HG03066 (cell line): ENCODE measurements around the gene OR1F1.
"Not testable (repeated sequence)": the region's sequence is repeated elsewhere in the genome, so short reads cannot be mapped to it uniquely, and the experiment has no call there.

Experiments used
- ATAC-seq: cut with Tn5 transposase; IDR thresholded peaks from one replicate; pipeline ENCODE4 v1.9.1; 2021; ENCODE audit warnings: low read depth; ENCODE audit not compliant: unreplicated experiment

OR1F1 gene

DNA sequence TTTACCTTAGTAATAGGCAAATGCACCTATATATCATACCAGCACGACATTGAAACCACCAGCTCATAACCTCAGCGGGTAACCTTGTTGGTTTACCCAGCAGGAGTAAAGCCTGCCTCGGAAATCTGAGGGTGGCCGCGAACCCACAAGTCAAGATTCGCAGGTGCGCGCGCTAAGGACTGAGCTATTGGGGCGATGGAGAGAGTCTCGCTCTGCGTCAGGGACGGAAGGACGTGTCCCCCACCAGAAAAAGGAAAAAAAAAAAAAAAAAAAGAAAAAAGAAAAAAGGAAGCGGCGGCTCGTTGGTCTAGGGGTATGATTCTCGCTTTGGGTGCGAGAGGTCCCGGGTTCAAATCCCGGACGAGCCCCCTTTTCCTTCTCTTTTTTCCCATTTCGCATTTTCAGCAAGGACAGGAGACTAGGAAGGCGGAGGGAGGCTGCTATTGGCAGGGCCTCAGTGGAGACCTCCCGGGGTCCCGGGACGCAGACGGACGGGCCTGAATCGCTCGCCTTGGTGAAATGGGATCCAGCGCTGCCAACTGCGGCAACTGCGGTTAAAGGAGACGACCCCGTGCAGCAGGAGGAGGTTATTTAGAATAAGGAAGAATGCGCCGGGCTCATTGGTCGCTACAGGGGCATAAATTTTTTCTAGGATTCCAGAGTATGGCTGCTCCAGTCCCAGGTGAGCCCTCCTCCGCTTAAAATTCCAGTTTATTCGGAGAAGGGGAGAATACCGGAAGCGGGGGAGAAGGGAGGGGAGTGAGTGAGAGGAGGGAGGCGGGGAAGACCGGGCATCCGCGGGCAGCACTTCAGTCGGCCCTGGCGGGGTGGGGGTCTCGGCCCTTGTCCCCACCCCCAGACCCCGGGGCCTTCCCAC lies at the start of gene OR1F1:
OR1F1 (plus strand) TSS at position 407 of the 877 bp plus-strand sequence.
- no peak for ATAC-seq

GRCh38 chr16:3138342-3138741 lies 49.7 kb upstream of the OR1F1 start:
- ATAC-seq, result no peak

DNA sequence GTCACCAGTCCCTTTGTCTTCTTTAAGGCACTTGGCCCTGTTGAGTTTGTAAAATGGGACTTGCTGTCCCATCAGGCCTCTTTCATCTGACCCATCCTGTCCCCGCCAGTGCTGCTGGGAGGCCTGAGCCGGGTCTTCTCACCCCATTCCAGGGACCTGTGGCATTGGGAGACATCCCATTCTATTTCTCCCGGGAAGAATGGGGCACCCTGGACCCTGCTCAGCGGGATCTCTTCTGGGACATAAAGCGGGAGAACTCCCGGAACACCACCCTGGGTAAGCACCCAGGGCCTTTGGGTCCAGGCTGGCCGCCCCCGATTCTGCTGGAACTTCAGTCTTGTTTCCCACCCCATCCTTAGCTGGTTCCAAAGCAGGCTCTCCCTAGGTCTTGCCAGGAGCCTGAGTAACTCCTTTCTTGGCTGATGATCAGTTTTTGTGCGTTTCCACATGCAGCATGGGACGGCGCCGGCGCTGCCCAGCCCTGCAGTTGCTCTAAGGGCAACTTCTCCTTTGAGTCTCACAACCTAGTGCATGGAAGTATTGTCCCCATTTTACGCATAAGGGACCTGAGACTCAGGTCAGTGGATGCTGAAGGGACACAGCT lies 49.1 kb upstream of the OR1F1 start:
- no peak for ATAC-seq

DNA sequence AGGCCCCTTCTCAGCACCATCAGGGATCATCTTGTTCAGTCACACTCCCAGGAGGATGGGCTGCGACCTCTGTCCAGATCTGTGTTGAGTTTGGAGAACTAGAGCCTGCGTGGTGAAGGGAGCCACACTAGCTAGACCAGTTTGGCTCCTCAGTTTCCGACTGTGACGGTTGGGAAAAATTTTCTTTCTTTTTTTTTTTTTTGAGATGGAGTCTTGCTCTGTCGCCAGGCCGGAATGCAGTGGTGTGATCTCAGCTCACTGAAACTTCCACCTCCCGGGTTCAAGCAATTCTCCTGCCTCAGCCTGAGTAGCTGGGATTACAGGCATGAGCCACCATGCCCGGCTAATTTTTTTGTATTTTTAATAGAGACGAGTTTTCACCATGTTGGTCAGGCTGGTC lies 48.4 kb upstream of the OR1F1 start:
- ATAC-seq, result not testable (repeated sequence)

DNA sequence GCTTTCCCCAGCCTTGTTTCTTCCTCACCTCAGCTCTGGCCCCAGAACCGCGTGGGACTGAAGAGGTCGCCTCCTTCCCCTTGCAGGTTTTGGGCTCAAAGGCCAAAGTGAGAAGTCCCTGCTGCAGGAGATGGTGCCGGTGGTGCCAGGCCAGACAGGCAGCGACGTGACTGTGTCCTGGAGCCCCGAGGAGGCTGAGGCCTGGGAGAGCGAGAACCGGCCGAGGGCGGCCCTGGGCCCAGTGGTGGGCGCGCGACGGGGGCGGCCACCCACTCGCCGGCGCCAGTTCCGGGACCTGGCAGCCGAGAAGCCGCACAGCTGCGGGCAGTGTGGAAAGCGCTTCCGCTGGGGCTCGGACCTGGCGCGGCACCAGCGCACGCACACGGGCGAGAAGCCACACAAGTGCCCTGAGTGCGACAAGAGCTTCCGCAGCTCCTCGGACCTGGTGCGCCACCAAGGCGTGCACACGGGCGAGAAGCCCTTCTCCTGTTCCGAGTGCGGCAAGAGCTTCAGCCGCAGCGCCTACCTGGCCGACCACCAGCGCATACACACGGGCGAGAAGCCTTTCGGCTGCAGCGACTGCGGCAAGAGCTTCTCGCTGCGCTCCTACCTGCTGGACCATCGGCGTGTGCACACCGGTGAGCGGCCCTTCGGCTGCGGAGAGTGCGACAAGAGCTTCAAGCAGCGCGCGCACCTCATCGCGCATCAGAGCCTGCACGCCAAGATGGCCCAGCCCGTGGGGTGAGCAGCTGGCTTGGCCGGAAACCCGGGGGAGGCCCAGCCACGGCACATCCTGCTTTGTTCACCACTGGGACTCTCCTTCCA lies 47.2 kb upstream of the OR1F1 start:
- no peak for ATAC-seq

DNA sequence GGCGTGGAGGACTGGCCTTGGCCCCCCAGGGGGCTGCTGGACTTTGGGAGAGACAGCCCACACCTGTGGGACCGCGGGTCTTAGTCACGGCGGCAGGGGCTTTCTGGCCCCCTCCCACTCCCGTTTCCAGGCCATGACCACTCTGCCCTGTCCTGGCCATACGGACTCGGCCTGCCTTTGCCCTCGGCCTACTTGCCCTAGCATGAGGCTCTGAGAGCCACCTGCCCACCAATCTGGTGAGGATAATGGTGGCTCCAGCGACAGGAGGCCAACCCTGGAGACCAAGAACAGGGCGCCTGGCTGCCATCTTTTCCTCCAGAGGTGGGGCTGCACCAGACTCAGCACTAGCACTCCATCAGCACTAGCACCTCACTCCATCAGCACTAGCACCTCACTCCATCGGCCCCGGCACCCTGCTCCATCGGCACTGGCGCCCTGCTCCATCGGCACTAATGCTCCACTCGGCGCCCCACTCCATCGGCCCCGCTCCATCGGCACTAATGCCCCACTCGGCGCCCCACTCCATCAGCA lies 46.2 kb upstream of the OR1F1 start:
- no peak for ATAC-seq

- no peak for ATAC-seq
These were observed 45.7 kb upstream of the OR1F1 start for GRCh38 chr16:3142327-3142726.

DNA sequence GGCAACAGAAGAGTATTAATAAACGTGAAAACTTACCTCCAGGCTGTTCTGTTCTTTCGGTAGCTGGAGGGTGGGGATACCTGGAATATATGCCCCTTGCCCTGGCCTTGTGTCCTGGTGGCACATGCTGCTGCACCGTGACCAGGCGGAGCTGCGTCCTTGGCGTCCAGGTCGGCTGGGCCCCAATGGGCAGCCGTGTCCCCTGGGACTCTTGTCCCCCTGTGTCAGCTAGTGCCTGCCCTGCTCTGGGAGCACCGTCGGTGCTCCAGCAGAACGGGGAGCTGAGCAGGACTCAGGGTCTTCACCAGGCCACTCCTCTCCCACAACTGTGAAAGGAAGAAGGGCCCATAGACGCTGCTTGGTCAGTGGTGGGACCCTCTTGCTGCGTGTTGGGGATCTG lies 45.2 kb upstream of the OR1F1 start:
- ATAC-seq, result no peak

GRCh38 chr16:3143189-3143588 lies 44.8 kb upstream of the OR1F1 start:
- no peak for ATAC-seq

- ATAC-seq, result no peak
These were observed 44.2 kb upstream of the OR1F1 start for GRCh38 chr16:3143598-3144320.

DNA sequence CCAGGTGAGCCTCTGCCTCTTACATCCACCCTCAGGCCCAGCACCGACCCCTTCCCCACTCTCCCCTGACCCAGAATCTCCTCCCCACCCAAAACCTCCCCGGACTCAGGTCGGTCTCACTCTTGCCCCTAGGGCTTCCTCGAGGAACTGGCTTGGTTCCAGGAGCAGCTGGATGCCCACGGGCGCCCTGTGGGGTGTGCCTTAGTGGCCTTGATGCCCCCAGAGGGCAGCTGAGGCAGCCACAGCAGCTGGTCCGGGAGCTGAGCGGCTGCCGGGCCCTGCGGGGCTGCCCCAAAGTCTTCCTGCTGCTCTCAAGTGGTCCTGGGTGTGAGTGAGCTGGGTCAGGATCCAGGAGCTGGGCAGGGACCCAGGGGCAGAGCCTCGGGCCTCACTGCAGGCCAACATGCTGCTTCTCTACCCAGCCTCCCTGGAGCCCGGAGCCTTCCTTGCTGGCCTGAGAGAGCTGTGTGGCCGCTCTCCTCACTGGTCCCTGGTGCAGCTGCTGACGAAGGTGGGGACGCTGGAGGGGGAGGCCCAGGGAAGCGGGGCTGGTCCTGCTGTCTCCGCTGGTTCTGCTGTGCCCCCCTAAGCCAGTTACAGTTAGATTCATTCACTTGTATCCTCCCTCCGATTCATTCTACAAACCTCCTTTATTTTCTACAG lies 43.6 kb upstream of the OR1F1 start:
- no peak for ATAC-seq

- no peak for ATAC-seq
These were observed 42.9 kb upstream of the OR1F1 start for GRCh38 chr16:3145151-3145550.

DNA sequence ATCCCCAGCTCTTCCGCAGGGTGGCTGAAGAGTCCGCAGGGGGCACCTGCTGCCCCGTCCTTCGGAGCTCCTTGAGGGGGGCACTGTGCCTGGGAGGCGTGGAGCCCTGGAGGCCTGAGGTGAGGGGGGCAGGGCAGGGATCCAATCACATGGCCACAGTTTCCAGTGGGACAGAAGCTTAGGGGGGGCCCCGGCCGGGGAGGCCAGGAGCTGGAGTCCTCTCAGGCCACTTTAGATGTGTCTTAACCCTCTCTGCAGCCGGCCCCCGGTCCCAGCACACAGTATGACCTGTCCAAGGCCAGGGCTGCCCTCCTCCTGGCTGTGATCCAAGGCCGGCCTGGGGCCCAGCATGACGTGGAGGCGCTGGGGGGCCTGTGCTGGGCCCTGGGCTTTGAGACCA lies 42.3 kb upstream of the OR1F1 start:
- ATAC-seq, result no peak

DNA sequence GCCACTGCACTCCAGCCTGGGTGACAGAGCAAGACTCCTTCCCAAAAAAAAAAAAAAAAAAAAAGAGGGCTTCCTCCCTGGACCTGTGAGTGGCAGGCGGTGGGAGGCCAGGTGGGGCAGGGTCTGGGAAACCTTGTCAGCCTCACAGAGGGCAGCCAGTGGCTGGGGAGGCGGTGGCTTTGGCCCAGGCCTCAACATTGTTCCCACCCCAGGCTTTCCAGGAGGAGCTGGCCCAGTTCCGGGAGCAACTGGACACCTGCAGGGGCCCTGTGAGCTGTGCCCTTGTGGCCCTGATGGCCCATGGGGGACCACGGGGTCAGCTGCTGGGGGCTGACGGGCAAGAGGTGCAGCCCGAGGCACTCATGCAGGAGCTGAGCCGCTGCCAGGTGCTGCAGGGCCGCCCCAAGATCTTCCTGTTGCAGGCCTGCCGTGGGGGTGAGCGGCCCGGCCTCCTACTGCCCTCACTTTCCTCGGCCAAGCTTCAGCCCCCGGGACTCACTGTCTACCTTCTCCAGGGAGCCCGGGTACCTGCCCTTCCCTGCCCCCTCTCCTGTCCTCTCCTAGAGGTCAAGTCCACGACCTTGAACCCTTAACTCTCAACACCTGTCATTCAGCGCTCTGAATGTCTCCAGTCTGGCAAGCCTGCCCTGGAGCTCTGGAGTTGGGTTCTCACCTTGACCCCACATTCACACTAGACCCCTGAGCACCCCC lies 40.8 kb upstream of the OR1F1 start:
- ATAC-seq, result no peak

DNA sequence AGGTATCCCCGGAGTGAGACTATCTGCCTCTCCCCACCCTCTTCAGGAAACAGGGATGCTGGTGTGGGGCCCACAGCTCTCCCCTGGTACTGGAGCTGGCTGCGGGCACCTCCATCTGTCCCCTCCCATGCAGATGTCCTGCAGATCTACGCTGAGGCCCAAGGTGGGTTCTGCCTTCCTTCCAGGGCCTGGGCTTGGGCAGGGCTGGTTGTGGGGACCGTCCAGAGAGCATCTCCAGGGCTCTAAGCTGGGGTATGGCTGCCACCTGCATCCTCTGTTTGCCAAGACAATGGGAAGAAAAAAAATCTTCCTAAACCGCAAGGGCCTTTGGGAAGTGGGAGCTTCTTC lies 40.3 kb upstream of the OR1F1 start:
- ATAC-seq, result no peak

GRCh38 chr16:3148256-3149192 lies 39.5 kb upstream of the OR1F1 start:
- ATAC-seq, result no peak

GRCh38 chr16:3149193-3149530 lies 38.8 kb upstream of the OR1F1 start:
- no peak for ATAC-seq

DNA sequence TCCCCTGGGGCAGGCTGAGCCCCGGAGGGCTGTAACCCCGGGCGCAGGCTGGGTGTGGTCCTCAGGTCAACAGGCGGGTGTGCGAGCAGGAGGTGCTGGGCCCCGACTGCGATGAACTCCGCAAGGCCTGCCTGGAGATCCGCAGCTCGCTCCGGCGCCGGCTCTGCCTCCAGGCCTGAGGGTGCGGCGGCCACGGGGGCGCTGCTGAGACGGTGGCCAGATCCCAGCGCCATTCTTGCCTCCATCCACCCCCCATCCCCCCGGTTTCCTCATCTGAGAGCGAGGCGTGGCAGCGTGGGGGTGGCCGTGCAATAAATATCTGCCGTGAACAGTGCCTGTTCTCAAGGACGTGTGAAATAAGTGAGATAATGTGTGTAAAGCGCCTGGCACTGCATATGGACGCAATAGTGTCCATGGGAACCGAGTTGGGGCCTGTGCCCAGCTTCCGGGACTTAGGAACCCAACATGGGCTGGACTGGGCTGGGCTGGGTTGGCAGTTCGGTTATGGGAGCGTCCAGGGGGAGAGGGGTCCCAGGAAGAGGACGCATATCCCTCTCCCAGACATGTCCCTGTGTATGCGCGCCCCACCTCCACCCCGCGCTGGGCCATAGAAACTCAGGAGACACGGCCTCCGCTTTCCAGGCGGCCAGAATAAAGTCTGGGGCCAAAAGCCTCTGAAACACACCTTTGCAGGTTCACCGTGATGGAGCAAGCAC lies 38.2 kb upstream of the OR1F1 start:
- no peak for ATAC-seq
